ENCODE measurements around the gene FAM156A.
"Not testable (repeated sequence)": the region's sequence is repeated elsewhere in the genome, so short reads cannot be mapped to it uniquely, and the experiment has no call there.

DNA sequence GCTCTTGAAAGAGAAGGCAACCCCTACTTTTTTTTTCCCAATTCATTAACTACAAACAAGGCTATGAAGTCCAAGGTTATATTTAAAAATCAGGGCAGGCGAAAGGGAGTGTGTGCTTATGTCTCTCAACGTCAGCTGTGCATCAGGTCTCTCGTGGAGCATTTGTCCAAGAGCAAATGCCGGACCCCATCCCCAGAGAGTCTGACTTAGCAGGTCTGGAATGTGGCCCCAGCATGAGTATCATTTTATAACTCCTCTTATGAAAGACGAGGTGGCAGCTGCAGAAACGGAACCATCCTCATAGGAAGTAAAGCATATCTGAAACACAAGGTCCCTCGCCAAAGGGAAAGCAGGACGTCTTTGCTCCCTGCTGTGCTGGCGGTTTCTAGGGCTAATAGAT, 44.6 kb downstream of the FAM156A start:
- not testable (repeated sequence) for TF ChIP-seq SNAI2 (CRISPR knock-in tag; IDR thresholded peaks at IDR 0.05); BACH2 (CRISPR knock-in tag; IDR thresholded peaks at IDR 0.05; ENCODE audit: borderline replicate concordance); ISL1 (CRISPR knock-in tag; IDR thresholded peaks at IDR 0.05); RARB (CRISPR knock-in tag; IDR thresholded peaks at IDR 0.05); ZNF565 (CRISPR knock-in tag; conservative IDR thresholded peaks at IDR 0.05; ENCODE audit: low read depth); ZFP3 (CRISPR knock-in tag; IDR thresholded peaks at IDR 0.05); ZFP30 (CRISPR knock-in tag; IDR thresholded peaks at IDR 0.05); ARNTL (CRISPR knock-in tag; IDR thresholded peaks at IDR 0.05; ENCODE audit: borderline replicate concordance, low read depth); ZNF8 (CRISPR knock-in tag; IDR thresholded peaks at IDR 0.05); PPARA (CRISPR knock-in tag; IDR thresholded peaks at IDR 0.05; ENCODE audit: borderline replicate concordance)
- TF ChIP-seq, protein P1, sequence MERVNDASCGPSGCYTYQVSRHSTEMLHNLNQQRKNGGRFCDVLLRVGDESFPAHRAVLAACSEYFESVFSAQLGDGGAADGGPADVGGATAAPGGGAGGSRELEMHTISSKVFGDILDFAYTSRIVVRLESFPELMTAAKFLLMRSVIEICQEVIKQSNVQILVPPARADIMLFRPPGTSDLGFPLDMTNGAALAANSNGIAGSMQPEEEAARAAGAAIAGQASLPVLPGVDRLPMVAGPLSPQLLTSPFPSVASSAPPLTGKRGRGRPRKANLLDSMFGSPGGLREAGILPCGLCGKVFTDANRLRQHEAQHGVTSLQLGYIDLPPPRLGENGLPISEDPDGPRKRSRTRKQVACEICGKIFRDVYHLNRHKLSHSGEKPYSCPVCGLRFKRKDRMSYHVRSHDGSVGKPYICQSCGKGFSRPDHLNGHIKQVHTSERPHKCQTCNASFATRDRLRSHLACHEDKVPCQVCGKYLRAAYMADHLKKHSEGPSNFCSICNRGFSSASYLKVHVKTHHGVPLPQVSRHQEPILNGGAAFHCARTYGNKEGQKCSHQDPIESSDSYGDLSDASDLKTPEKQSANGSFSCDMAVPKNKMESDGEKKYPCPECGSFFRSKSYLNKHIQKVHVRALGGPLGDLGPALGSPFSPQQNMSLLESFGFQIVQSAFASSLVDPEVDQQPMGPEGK (CRISPR knock-in tag; IDR thresholded peaks at IDR 0.05; ENCODE audit: borderline replicate concordance), result not testable (repeated sequence)
- TF ChIP-seq, protein P2, sequence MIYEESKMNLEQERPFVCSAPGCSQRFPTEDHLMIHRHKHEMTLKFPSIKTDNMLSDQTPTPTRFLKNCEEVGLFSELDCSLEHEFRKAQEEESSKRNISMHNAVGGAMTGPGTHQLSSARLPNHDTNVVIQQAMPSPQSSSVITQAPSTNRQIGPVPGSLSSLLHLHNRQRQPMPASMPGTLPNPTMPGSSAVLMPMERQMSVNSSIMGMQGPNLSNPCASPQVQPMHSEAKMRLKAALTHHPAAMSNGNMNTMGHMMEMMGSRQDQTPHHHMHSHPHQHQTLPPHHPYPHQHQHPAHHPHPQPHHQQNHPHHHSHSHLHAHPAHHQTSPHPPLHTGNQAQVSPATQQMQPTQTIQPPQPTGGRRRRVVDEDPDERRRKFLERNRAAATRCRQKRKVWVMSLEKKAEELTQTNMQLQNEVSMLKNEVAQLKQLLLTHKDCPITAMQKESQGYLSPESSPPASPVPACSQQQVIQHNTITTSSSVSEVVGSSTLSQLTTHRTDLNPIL (CRISPR knock-in tag; IDR thresholded peaks at IDR 0.05; ENCODE audit: low read depth), result not testable (repeated sequence)
- TF ChIP-seq, protein P3, sequence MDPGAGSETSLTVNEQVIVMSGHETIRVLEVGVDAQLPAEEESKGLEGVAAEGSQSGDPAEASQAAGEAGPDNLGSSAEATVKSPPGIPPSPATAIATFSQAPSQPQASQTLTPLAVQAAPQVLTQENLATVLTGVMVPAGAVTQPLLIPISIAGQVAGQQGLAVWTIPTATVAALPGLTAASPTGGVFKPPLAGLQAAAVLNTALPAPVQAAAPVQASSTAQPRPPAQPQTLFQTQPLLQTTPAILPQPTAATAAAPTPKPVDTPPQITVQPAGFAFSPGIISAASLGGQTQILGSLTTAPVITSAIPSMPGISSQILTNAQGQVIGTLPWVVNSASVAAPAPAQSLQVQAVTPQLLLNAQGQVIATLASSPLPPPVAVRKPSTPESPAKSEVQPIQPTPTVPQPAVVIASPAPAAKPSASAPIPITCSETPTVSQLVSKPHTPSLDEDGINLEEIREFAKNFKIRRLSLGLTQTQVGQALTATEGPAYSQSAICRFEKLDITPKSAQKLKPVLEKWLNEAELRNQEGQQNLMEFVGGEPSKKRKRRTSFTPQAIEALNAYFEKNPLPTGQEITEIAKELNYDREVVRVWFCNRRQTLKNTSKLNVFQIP (CRISPR knock-in tag; IDR thresholded peaks at IDR 0.05; ENCODE audit: borderline replicate concordance, low read depth), result not testable (repeated sequence)

Measured in SK-N-SH treated with all-trans-retinoic acid at 6 μM for 48 hours (cell line).